Stimulated activated CD4-positive, alpha-beta T cell treated with anti-CD3 and anti-CD28 coated beads, TNF-alpha, amount 100 ng/mL, for 1 hour (primary cell): ENCODE measurements around the gene GJA9.
"Not testable (repeated sequence)": the region's sequence is repeated elsewhere in the genome, so short reads cannot be mapped to it uniquely, and the experiment has no call there.

Experiments
- DNase-seq, 3 donors: peaks; one replicate each; pipeline ENCODE4 v3.0.0-alpha.2; 2020; ENCODE audit warnings: low read depth in 3 of 3, low spot score in 1 of 3

Gene GJA9

GRCh38 chr1:38873027-38873969, 8.1 kb downstream of the GJA9 start, which contains the start of gene MYCBP:
TSS of gene MYCBP (minus strand) at chr1:38873348. CDS start at chr1:38873305, 43 bp downstream.
- peak; percentile 94 to 96 (median 94) for DNase-seq

DNA sequence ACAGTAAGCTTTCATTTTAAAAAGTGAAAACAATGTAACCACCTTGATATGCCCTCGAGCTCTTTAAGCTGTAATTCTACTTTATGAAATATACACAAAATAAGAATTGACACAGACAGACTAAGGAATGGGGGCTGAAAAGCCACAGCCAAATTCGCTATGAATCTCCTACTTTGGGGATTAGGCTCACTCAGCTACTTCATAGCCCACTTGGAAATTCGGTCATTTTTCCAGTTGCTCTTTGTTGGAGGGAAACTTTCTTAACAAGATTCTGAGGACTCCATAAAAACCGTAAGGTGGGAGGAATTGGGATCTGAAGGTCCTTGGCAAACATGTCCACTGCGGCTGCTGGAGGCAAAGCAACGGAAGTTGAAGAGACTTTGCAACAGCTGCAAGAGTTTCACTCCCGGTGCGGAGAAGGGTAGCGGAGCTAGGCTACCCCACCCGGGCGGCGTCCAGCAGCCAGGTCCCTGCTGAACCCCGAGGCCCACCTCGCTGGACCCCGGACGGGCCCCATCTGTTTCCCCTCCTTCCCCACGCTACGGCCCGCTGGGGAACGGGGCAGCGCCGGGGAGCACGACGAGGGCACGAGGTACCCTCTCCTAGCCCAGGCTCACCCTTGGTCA, 8.9 kb downstream of the GJA9 start:
- DNase-seq, result peak in 1 of 3 donors; percentile 12

DNA sequence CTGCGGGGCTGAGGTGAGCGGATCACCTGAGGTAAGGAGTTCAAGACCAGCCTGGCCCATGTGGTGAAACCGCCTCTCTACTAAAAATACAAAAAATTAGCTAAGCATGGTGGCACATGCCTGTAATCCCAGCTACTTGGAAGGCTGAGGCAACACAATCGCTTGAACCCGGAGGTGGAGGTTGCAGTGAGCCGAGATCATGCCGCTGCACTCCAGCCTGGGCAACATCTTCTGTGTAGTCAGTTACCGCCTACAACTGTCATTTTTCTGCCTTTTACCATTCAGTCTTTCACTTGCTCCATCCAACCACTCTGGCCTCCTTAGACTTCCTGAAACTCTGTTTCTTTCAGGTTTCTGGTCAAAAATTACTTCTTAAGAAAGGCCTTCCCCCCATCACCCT, 10.4 kb downstream of the GJA9 start:
- DNase-seq, result no peak

DNA sequence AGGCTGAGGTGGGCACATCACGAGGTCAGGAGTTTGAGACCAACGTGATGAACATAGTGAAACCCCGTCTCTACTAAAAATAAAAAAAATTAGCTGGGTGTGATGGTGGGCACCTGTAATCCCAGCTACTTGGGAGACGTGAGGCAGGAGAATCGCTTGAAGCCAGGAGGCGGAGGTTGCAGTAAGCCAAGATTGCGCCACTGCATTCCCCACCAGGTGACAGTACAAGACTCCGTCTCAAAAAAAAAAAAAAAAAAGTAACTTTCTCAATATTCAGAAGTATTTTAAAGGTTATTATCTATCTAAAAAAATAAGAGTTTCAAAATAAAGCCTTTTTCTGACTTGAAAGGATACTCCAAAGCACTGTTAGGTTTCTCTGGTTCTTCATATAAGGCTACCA, 14.2 kb downstream of the GJA9 start:
- DNase-seq, result no peak

DNA sequence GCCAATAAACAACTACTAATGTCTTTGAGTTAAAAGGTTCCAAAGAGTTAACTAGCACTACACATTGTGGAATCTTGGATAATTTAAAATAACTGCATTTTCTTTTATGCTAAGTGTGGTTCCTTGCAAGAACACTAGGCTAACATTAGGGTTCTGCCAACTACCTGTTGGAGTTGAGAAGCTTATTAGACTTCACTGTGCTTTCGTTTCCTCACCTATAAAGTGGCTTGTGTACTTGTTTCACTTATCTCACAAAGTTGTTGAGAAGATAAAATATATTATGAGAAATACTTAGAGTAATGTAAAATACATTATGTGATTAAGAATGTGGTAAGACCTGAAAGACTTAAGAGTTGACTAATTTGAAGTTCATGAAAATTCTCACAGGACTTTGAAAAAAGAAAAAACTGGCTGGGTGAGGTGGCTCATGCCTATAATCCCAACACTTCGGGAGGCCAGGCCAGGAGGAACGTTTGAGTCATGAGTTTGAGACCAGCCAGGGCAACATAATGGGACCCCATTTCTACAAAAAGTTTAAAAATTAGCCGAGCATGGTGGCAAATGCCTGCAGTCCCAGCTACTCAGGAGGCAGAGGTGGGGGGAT, 16.2 kb downstream of the GJA9 start:
- DNase-seq, result no peak

GRCh38 chr1:38860454-38860795, 21.0 kb downstream of the GJA9 start:
- no peak for DNase-seq

DNA sequence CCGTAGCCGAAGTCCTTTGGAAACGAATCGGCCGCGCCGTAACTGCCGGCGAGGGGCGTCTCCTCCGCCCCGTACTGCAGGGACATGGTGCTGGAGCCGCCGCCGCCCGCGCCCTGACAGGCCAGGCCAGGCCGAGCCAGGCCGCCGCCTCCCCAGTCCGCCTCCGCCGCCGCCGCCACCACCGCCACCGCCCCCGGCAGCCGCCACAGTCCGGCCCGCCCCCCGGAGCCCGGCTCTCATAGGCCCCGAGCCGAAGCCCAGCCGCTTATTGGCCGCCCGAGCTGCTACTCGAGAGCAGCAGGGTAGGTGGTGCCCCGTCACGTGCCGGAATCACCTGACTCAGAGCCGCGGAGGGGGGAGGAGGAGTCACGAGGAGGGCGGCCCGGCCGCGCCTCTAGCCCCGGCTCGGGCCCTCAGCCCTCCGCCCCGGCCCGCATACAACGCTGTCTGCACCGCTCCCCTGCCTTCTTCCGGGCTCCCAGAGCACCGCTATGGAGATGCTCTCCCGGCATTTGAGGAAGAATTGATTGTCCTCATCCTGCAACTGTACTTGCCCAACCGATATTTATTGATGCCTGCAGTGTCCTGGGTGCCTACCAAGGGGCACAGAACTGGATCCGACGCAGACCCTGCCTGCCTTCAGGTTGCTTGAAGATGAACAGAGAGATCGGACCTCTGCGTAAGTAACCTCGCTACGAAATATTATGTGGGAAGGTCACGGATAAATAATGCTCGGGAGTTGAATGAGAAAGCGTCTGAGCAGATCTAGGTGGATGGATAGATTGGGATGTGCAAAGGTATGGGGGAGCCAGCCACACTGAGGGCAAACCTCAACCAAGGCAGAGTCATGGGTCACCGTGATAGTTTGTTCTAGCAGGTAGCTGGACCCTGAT, 21.6 kb downstream of the GJA9 start, which contains the start of gene RRAGC:
TSS of gene RRAGC (minus strand) at position 212 of the 893 bp plus-strand sequence. CDS start at position 86, 126 bp downstream.
- DNase-seq, result peak; percentile 93 to 95 (median 95)

- peak in 1 of 3 donors; percentile 24 for DNase-seq
These were observed 22.4 kb downstream of the GJA9 start for GRCh38 chr1:38858833-38859560.

DNA sequence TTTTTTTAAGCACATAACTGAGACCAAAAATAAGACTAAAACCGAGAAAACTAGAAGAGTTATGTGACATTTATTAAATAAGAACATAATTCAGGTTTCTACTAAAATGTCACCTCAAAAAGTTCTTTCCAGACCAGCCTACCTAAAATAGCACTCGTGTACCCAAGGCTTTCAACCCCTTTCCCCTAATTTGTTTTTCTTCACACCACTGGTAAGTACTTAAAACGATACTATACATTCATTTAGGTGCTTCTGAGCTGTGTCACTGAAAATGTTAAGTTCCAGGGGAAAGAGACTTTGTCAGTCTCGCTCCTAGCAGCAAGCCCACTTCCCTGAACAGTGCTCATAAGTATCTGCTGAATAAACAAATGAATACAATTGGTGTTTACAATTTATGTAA, 28.6 kb downstream of the GJA9 start:
- DNase-seq, result no peak

GRCh38 chr1:38848071-38848470, 33.3 kb downstream of the GJA9 start:
- DNase-seq, result no peak

DNA sequence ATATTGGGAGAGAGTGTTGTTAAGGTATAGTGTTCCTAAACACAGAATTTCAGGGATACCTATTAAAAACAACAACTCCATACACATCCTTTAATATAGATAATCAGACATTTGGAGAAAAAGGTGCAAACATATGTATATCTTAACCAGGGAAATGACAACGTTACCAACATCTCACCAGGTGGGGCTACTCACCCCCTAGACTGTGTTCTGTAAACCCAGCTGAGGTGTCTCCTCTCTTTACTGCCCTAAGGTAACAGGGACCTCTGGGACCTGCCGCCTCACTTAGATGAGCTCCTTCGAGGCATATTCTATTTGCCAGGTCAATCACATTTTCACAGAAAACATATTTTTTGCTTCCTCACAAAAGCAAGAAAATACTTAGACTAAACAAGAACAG, 35.2 kb downstream of the GJA9 start:
- no peak for DNase-seq

- not testable (repeated sequence) for DNase-seq
These were observed 36.3 kb downstream of the GJA9 start for GRCh38 chr1:38845088-38845487.

DNA sequence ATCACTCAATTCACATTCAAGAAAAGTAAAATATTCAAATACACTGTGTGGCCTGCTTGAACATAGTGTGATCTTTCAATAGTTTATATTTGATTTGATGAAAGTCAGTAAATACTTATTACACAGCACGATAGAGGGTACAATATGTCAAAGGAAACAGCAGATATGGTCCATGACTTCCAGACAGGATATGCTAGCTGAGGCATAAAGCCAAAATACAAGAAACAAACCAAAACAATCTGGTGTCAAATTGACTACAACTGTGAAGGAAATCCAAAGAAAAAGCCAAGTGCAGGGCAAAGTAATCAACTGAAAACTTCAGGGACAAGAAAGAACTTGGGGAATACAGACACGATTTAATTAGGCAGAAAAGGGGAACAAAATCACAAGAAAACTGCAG, 41.1 kb downstream of the GJA9 start:
- no peak for DNase-seq

GRCh38 chr1:38839363-38839762, 42.0 kb downstream of the GJA9 start:
- DNase-seq, result no peak

- DNase-seq, result not testable (repeated sequence)
These were observed 45.1 kb downstream of the GJA9 start for GRCh38 chr1:38836316-38836715.

GRCh38 chr1:38834937-38835827, 46.2 kb downstream of the GJA9 start:
- peak in 1 of 3 donors; percentile 15 for DNase-seq

- DNase-seq, result no peak
These were observed 47.1 kb downstream of the GJA9 start for GRCh38 chr1:38834221-38834782.

DNA sequence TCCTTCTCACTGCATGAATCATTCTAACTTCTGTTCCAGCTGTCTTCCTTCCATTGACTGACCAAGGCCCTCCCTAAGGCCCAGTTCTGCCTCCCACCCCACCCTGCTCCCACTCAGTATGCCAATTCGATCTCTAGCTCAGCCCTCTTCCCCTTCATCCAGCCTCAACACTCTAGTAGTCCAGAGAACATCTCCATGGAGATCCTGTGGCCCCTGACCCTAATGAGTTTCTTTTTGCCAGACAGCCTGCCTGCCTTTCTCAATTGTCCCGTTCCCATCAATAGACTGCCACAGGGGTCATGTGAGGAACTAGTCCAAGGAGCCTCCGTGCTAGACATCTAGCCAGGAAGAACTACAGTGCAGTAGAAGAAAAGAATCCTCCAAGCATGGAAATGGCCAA, 48.2 kb downstream of the GJA9 start:
- DNase-seq, result no peak

DNA sequence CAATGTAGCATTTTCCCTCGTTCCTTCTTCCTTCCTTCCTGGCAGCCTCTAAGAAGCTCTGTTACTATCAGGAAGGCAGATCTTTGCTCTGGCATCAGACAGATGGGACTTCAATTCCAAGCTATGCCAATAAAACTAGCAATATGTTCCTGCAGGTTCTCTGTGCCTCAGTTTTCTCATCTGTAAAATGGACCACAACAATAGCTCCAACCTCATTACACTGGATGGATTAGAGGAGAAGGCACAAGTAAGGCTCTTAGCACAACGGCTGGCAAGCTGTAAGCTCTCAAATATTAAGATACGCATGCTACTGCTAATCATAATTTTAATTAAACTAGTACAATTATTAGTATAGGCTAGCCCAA, 49.0 kb downstream of the GJA9 start:
- no peak for DNase-seq
